Activated CD4-positive, alpha-beta memory T cell treated with anti-CD3 and anti-CD28 coated beads, Interleukin-2, amount 10 ng/mL, durations not matched to agents 7 days and 5 days (primary cell): ENCODE measurements around the gene JAG2. TPM values are rescaled to one million over a fixed set of nuclear protein-coding genes. Genes with fewer than 3 reads are reported as not detected.

ENCODE experiments used
- CTCF ChIA-PET: fragments of 350-600 bp; sonication (Branson Sonifier 250); formaldehyde crosslinking; loops from one replicate; lab custom pipeline; 2021; ENCODE audit warnings: antibody characterized with exemption, inconsistent platforms; lab: Charles Lee
- POLR2A ChIA-PET: fragments of 350-600 bp; sonication (Branson Sonifier 250); formaldehyde crosslinking; loops from one replicate; lab custom pipeline; 2021; ENCODE audit warnings: antibody characterized with exemption; lab: Charles Lee
- DNase-seq: peaks from one replicate; pipeline ENCODE4 v3.0.0-alpha.2; 2020
- H3K27ac Mint-ChIP-seq: one replicate; pipeline ENCODE4 v1.8.0; 2021; ENCODE audit warnings: mild to moderate bottlenecking, mixed read lengths
- H3K27me3 Mint-ChIP-seq: one replicate; pipeline ENCODE4 v1.8.0; 2021; ENCODE audit warnings: mixed read lengths
- H3K36me3 Mint-ChIP-seq: one replicate; pipeline ENCODE4 v1.8.0; 2021; ENCODE audit warnings: low read depth, mixed read lengths
- H3K4me1 Mint-ChIP-seq: one replicate; pipeline ENCODE4 v1.8.0; 2021; ENCODE audit warnings: mixed read lengths
- H3K4me3 Mint-ChIP-seq: one replicate; pipeline ENCODE4 v1.8.0; 2021; ENCODE audit warnings: mild to moderate bottlenecking, mixed read lengths
- H3K9me3 Mint-ChIP-seq: one replicate; pipeline ENCODE4 v1.8.0; 2021; ENCODE audit warnings: mixed read lengths
- total RNA-seq, 2 experiments: library from RNA; stranded (reverse); gene quantifications; one replicate each; pipeline ENCODE4 v1.2.3, GENCODE V29; 2021

The JAG2 gene
- total RNA-seq, 2 experiments from 2014 or later = 2.6 to 3.0 TPM

- ChIA-PET CTCF (no interaction called here), POLR2A (no interaction called here)
- Mint-ChIP-seq H3K9me3 (peaks cover 2% of the 10 kb centered on the region), H3K4me1 (no peaks in the 10 kb centered on the region), H3K36me3 (no peaks in the 10 kb centered on the region), H3K4me3 (no peak overlapping the region), H3K27me3 (no peaks in the 10 kb centered on the region), H3K27ac (no peak overlapping the region)
- no peak for DNase-seq
These were observed 21.5 kb downstream of the JAG2 start for GRCh38 chr14:105146976-105147635.

GRCh38 chr14:105146181-105146975, 22.2 kb downstream of the JAG2 start:
- H3K27me3 Mint-ChIP-seq = no peaks in the 10 kb centered on the region

GRCh38 chr14:105145381-105146180, 23.0 kb downstream of the JAG2 start:
- Mint-ChIP-seq H3K27me3 (no peaks in the 10 kb centered on the region), H3K27ac (no peak overlapping the region), H3K36me3 (no peaks in the 10 kb centered on the region), H3K4me1 (no peaks in the 10 kb centered on the region), H3K4me3 (no peak overlapping the region), H3K9me3 (peaks cover 8% of the 10 kb centered on the region)
- DNase-seq = no peak
- CTCF ChIA-PET = no interaction called here
- POLR2A ChIA-PET = no interaction called here

More at GRCh38 chr14:105146181-105146975, 22.2 kb downstream of the JAG2 start:
- Mint-ChIP-seq H3K4me1 (no peaks in the 10 kb centered on the region), H3K9me3 (peaks cover 4% of the 10 kb centered on the region), H3K36me3 (no peaks in the 10 kb centered on the region), H3K4me3 (no peak overlapping the region), H3K27ac (no peak overlapping the region)
- ChIA-PET POLR2A (no interaction called here), CTCF (no interaction called here)
- no peak for DNase-seq

GRCh38 chr14:105144666-105145380, 23.8 kb downstream of the JAG2 start:
- H3K4me1 Mint-ChIP-seq = no peaks in the 10 kb centered on the region
- POLR2A ChIA-PET = no interaction called here
- no peak overlapping the region for H3K4me3 Mint-ChIP-seq
- H3K27me3 Mint-ChIP-seq = no peaks in the 10 kb centered on the region
- H3K9me3 Mint-ChIP-seq = peaks cover 13% of the 10 kb centered on the region
- H3K36me3 Mint-ChIP-seq = no peaks in the 10 kb centered on the region
- H3K27ac Mint-ChIP-seq = no peak overlapping the region
- CTCF ChIA-PET = no interaction called here
- no peak for DNase-seq

GRCh38 chr14:105144026-105144665, 24.4 kb downstream of the JAG2 start:
- no peak overlapping the region for H3K4me3 Mint-ChIP-seq
- no peak for DNase-seq
- ChIA-PET CTCF (no interaction called here), POLR2A (no interaction called here)
- no peaks in the 10 kb centered on the region for H3K36me3 Mint-ChIP-seq
- H3K4me1 Mint-ChIP-seq = no peaks in the 10 kb centered on the region
- H3K9me3 Mint-ChIP-seq = peaks cover 14% of the 10 kb centered on the region
- no peak overlapping the region for H3K27ac Mint-ChIP-seq
- H3K27me3 Mint-ChIP-seq = no peaks in the 10 kb centered on the region

GRCh38 chr14:105143451-105144025, 25.0 kb downstream of the JAG2 start:
- Mint-ChIP-seq H3K36me3 (no peaks in the 10 kb centered on the region), H3K4me3 (no peak overlapping the region), H3K27me3 (no peaks in the 10 kb centered on the region), H3K27ac (no peak overlapping the region), H3K4me1 (no peaks in the 10 kb centered on the region), H3K9me3 (peaks cover 14% of the 10 kb centered on the region)
- no peak for DNase-seq
- POLR2A ChIA-PET = no interaction called here
- CTCF ChIA-PET = no interaction called here

GRCh38 chr14:105142651-105143450, 25.7 kb downstream of the JAG2 start:
- Mint-ChIP-seq H3K4me1 (no peaks in the 10 kb centered on the region), H3K4me3 (no peak overlapping the region), H3K9me3 (peaks cover 14% of the 10 kb centered on the region), H3K27ac (no peak overlapping the region), H3K27me3 (no peaks in the 10 kb centered on the region), H3K36me3 (no peaks in the 10 kb centered on the region)
- POLR2A ChIA-PET = no interaction called here
- CTCF ChIA-PET = no interaction called here
- no peak for DNase-seq

- no peak for DNase-seq
- Mint-ChIP-seq H3K36me3 (no peaks in the 10 kb centered on the region), H3K27me3 (no peaks in the 10 kb centered on the region), H3K9me3 (peaks cover 14% of the 10 kb centered on the region), H3K27ac (no peak overlapping the region), H3K4me3 (no peak overlapping the region), H3K4me1 (no peaks in the 10 kb centered on the region)
- ChIA-PET POLR2A (no interaction called here), CTCF (no interaction called here)
These were observed 26.9 kb downstream of the JAG2 start for GRCh38 chr14:105141486-105142281.

GRCh38 chr14:105141026-105141425, 27.6 kb downstream of the JAG2 start:
- ChIA-PET CTCF (no interaction called here), POLR2A (no interaction called here)
- DNase-seq = no peak
- H3K9me3 Mint-ChIP-seq = peaks cover 14% of the 10 kb centered on the region
- no peak overlapping the region for H3K27ac Mint-ChIP-seq
- H3K4me1 Mint-ChIP-seq = no peaks in the 10 kb centered on the region
- H3K36me3 Mint-ChIP-seq = no peaks in the 10 kb centered on the region
- H3K4me3 Mint-ChIP-seq = no peak overlapping the region
- no peaks in the 10 kb centered on the region for H3K27me3 Mint-ChIP-seq

GRCh38 chr14:105140581-105140980, 28.0 kb downstream of the JAG2 start:
- Mint-ChIP-seq H3K27me3 (no peaks in the 10 kb centered on the region), H3K4me1 (no peaks in the 10 kb centered on the region), H3K27ac (no peak overlapping the region), H3K36me3 (no peaks in the 10 kb centered on the region), H3K4me3 (no peak overlapping the region), H3K9me3 (peaks cover 14% of the 10 kb centered on the region)
- ChIA-PET CTCF (no interaction called here), POLR2A (no interaction called here)
- DNase-seq = no peak

- DNase-seq = no peak
- Mint-ChIP-seq H3K27ac (no peak overlapping the region), H3K4me1 (no peaks in the 10 kb centered on the region), H3K36me3 (no peaks in the 10 kb centered on the region), H3K27me3 (peaks cover under 1% of the 10 kb centered on the region), H3K9me3 (peaks cover 14% of the 10 kb centered on the region), H3K4me3 (no peak overlapping the region)
- CTCF ChIA-PET = no interaction called here
- POLR2A ChIA-PET = no interaction called here
These were observed 28.7 kb downstream of the JAG2 start for GRCh38 chr14:105139831-105140239.
